Measurements from ENCODE around the gene USP35.

The USP35 gene, protein sequence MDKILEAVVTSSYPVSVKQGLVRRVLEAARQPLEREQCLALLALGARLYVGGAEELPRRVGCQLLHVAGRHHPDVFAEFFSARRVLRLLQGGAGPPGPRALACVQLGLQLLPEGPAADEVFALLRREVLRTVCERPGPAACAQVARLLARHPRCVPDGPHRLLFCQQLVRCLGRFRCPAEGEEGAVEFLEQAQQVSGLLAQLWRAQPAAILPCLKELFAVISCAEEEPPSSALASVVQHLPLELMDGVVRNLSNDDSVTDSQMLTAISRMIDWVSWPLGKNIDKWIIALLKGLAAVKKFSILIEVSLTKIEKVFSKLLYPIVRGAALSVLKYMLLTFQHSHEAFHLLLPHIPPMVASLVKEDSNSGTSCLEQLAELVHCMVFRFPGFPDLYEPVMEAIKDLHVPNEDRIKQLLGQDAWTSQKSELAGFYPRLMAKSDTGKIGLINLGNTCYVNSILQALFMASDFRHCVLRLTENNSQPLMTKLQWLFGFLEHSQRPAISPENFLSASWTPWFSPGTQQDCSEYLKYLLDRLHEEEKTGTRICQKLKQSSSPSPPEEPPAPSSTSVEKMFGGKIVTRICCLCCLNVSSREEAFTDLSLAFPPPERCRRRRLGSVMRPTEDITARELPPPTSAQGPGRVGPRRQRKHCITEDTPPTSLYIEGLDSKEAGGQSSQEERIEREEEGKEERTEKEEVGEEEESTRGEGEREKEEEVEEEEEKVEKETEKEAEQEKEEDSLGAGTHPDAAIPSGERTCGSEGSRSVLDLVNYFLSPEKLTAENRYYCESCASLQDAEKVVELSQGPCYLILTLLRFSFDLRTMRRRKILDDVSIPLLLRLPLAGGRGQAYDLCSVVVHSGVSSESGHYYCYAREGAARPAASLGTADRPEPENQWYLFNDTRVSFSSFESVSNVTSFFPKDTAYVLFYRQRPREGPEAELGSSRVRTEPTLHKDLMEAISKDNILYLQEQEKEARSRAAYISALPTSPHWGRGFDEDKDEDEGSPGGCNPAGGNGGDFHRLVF

DNA sequence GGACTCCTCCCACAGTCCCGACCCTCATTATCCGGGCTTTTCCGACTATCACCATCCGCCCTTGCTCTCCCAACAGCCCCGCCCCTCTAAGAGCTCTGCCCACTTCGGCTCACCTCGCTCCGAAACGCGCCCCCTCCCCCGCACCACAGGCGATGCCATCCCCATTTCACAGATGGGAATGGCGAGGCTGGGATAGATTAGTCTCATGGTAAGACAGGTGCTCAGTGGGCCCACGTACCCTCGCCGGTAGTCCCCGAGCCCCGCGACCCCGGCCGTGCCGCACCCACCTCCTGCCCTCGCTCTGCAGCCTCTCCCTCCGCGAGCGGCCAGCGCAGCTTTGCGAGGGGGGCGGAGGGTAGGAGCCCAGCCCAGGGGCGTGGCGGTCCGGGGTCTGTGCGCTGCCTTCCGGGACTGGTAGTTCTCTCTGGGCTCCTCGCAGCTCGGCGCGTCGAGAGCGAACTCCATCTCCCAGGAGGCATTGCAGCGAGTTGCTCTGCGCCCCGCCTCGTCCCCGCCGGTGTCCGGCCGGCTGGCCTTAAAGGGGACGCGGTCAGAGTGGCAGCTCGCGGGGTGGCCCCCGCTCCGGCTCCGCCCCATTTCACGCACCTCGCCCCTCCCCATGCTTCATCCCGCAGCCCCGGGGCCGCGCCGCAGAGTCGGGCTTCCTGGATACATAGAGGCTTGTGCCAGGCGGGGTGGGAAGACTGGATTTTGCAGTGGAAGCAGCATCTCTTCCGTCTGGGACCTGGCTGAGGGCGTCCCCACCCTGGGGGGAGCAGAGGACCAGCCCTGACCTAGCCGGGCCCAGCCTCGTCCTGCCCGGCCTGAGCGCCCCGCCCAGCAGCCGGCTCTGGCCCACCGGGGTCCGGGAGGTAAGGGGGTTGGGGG lies at the start of gene USP35, which contains the start of gene KCTD21:
TSS of gene USP35 (plus strand) at position 634 of the 888 bp plus-strand sequence. CDS start 7,327 bp downstream, outside the sequence.
TSS of gene KCTD21 (minus strand) at position 341 of the 888 bp plus-strand sequence. CDS start 14,072 bp downstream, outside the sequence.
- peak; percentile 84 for FAIRE-seq

DNA sequence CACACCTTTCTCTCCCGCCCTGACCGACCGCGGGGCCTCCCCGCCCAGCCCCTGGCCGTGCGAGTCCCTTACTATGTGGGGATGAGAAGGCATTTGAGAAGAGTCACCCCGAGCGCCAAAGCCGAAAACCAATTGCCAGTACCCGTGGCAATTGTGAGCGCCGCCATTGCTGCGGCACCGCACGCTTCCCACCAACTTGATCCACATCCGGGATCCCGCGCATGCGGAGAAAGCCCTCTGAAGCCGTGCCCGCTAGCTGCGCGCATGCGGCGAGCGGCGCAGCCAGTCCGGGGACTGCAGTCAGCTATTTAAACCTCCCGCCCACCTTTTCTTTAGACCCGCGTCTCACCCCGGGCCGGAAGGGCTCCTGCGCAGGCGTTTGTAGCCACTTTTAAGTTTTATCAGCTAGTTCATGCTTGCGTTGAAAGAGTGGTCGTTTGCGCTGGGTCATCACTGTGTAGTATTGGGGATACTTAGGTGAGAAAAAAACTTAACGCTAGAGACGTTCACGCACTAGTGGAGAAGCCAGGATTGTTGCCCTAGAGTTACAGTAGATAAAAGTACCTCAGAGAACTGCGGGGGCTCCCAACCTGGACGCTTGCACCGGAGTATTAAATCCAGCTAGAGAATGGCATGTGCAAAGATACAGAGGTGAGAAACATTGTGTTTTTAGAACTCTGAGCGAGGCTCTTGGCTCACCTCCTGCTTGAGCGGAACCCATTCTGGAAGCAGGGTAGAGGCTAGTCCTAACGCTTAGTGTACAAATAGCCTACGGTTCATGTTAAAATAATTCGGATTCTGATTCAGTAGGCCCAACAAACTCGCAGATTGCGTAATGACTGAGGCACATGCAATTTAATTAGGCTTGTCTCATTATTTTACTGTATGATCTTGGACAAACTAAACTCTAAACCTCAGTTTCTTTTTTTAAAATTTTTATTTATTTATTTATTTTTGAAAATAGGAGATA lies 49.0 kb upstream of the USP35 start, which contains the start of gene ALG8:
TSS of gene ALG8 (minus strand) at position 205 of the 970 bp plus-strand sequence. CDS start at position 167, 38 bp downstream.
- FAIRE-seq, result peak; percentile 61

DNA sequence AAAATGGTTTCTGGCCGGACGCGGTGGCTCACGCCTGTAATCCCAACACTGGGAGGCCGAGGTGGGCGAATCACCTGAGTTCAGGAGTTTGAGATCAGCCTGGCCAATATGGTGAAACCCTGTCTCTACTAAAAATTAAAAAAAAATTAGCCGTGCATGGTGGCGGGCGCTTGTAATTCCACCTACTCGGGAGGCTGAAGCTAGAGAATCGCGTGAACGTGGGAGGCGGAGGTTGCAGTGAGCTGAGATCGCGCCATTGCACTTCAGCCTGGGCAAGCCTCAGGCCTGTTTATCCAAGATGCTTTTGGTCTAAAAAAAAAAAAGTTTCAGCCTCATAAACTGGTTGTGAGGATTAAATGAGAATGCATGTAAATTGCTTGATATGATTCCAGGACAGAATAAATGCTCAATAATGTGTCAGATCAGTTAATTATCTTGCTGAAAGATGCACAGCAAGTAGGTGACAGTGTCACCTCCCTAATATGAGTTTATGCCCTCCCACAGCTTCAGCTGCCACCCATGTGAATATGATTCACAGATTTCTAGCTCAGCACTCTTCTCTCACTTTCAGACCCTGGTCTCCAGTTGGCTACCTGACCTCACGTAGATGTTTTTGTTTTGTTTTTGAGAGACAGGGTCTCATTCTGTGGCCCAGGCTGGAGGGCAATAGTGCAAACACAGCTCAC lies 48.2 kb upstream of the USP35 start:
- FAIRE-seq, result no peak

- FAIRE-seq, result no peak
Measured at GRCh38 chr11:78145511-78146025, 43.2 kb upstream of the USP35 start.

DNA sequence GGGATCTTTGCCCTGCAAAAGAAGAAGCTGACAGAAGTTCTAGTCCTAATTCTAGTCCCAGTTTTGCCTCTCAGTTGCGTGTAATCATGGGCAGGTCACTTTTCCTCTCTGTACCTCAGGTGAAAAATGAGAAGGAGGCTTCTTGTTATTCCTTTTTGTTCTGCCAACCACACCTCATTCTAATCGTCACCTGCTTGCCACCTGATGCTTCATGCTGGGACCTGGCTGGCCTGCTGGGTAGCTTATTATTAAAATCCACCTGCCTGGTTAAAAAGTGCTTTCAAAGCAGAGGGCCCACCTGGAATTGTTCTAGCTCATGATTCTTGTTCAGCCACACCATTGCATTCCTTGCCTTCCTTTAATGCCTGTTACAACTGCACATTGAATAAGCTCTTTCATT lies 40.9 kb upstream of the USP35 start:
- no peak for FAIRE-seq

DNA sequence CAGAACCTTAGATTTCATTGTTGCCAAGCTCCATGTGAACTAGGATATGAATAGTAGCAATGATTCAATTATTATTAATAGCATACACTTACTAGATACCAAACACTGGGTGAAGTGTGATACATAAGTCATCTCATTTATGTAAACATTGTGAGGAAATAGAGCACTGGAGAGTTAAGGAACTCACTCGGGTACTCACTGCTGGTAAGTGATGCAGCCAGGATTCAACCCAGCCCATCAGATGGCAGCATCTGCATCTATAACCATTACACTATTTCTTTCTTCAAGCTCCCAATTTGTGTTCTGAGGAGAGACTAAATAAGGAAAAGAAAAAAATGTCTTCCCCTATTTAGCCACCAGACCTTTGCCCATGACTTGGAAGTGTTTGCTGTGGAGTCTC lies 39.1 kb upstream of the USP35 start:
- no peak for FAIRE-seq

DNA sequence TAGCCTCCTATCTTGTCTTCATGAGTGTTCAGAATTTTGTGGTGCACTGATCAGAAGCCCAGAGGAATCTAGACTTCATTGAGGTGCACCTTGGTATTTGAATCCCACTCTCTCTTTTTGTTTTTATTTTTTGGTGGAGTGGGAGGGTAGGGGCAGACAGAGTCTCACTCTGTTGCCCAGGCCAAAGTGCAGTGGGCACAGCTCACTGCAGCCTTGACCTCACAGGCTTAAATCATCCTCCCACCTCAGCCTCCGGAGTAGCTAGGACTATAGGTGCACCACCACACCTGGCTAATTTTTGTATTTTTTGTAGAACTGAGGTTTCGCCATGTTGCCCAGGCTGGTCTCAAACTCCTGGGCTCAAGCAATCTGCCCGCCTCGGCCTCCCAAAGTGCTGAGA lies 38.4 kb upstream of the USP35 start:
- FAIRE-seq, result no peak

- no peak for FAIRE-seq
Measured at GRCh38 chr11:78150754-78151153, 38.0 kb upstream of the USP35 start.

GRCh38 chr11:78151804-78152203 lies 36.9 kb upstream of the USP35 start:
- no peak for FAIRE-seq

DNA sequence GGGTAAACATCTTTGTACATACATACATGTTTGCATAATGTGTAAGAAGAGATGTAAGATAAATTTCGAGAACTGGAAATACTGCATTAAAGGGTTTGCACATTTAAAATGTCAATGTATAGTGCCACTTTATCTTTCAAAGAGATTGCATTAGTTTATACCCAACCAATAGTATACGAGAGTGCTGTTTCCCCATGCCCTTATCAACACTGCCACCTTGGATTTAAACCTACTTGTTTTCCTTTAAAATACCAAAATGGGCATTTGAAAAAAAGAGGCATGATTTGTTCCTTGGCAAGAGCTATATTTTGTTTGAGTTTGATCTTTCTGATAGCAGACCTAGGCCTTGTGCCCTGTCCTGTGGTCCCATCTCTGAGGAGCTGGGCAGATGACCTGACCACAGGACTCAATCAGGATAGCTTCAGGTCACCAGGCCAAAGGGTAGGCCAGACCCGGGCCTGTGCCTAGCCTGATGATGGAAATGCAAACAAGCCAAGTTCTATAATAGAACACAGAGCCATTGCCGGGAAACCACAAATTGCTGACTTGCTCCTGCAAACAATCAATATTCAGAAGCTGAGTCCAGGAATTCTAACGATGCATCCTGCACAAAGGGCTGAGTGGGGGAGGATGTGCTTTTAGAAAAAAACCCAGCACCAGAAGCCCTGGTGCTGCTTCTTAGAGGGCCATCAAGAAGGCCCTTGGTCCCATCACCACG lies 32.4 kb upstream of the USP35 start:
- no peak for FAIRE-seq

GRCh38 chr11:78158987-78159652 lies 29.6 kb upstream of the USP35 start:
- FAIRE-seq, result no peak

- no peak for FAIRE-seq
Measured at GRCh38 chr11:78160557-78160956, 28.2 kb upstream of the USP35 start.

GRCh38 chr11:78161346-78161745 lies 27.4 kb upstream of the USP35 start:
- FAIRE-seq, result no peak

GRCh38 chr11:78161962-78162371 lies 26.8 kb upstream of the USP35 start:
- FAIRE-seq, result no peak

DNA sequence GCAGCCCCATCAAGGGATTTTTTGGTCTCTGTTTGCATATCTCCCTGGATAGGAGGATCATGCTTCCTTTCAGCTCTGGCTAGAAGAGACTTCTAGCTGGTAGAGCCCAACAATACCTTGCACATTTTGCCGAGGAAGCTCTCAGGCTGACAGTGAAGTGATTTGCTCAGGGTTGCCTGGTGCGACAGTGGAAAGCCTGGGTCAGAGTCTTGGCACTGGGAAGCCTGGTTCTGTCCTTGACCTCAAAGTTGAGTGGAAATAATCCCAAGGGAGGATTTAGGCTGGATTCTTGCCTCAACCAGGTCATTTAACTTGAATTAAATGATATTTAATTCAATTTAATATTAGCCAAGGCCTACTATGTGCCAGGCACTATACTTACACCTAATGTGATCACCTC lies 24.9 kb upstream of the USP35 start:
- no peak for FAIRE-seq

DNA sequence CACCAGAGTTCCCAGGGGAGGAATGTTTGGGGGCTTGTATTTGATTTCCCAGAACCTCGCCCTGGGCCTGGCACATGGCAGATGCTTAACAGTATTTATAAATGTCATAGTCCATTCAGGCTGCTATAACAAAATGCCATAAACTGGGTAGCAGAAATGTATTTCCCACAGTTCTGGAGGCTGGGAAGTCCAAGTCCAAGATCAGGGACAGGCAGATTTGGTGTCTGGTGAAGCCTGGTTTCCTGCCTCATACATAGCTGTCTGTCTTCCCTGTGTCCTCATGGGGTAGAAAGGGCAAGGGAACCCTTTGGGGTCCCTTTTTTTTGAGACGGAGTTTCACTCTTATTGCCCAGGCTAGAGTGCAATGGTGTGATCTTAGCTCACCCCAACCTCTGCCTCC lies 24.2 kb upstream of the USP35 start:
- no peak for FAIRE-seq

DNA sequence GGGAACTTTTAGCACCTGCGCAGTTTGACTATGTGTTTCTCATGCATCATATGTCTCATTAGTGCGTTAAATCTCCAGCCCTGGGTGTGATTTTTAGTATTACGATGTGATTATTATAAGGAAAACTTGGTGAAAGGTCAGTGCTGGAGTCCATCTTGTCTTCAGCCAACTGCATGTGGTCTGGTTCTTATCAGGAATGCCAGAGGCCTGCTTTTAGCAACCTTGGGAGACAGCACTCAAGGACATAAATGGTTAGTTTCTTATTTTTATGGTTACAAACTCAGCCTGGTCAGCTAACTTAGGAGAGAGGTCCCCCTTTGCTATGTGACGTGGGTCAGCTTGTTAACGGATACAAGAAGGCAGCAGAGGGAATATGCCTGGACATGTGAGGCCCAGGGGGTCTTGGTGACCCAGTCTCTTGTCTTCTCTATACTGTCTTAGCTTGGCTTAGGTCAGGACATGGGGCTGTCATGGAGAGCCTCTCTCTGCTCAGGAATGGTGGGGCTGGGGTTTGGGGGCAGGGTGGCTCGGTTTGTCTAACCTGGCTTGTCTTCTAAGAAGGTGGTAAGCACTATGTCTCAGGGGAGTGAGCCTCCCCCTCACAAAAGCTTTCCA lies 21.8 kb upstream of the USP35 start:
- FAIRE-seq, result no peak

Data from A204.1 (cell line).